ENCODE measurements around the gene CCDC167.

CCDC167 gene

DNA sequence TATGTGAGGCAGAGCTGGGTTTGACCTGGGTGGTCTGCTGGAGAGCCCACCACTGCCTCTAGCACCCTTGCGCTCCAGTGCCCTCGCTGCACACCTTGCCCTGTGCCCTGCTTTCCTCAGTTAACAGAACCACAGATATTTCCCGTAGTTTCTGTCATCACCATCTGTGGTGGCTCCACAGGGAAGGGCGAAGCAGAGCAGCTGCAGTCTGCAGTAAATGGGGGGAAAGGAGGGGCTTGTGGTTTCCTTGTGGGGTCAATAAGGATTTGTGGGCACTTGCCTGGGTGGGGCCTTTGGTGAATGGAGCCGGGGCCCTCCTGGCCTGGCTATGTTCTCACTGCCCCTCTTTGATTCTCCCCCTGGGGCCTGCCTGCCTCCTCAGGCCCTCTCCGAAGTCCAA lies 21.2 kb upstream of the CCDC167 start:
- TF ChIP-seq, protein P1, sequence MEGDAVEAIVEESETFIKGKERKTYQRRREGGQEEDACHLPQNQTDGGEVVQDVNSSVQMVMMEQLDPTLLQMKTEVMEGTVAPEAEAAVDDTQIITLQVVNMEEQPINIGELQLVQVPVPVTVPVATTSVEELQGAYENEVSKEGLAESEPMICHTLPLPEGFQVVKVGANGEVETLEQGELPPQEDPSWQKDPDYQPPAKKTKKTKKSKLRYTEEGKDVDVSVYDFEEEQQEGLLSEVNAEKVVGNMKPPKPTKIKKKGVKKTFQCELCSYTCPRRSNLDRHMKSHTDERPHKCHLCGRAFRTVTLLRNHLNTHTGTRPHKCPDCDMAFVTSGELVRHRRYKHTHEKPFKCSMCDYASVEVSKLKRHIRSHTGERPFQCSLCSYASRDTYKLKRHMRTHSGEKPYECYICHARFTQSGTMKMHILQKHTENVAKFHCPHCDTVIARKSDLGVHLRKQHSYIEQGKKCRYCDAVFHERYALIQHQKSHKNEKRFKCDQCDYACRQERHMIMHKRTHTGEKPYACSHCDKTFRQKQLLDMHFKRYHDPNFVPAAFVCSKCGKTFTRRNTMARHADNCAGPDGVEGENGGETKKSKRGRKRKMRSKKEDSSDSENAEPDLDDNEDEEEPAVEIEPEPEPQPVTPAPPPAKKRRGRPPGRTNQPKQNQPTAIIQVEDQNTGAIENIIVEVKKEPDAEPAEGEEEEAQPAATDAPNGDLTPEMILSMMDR (IDR thresholded peaks at IDR 0.05; ENCODE audit: low read depth, low read length) = no peak
- Histone ChIP-seq H3K4me3 (ENCODE audit: low read depth, low read length) (no peak overlapping the region), H3K4me1 (peaks cover 9% of the 10 kb centered on the region), H3K9me3 (no peaks in the 10 kb centered on the region), H3K27me3 (no peaks in the 10 kb centered on the region), H3K36me3 (no peaks in the 10 kb centered on the region)
- no peak for DNase-seq

DNA sequence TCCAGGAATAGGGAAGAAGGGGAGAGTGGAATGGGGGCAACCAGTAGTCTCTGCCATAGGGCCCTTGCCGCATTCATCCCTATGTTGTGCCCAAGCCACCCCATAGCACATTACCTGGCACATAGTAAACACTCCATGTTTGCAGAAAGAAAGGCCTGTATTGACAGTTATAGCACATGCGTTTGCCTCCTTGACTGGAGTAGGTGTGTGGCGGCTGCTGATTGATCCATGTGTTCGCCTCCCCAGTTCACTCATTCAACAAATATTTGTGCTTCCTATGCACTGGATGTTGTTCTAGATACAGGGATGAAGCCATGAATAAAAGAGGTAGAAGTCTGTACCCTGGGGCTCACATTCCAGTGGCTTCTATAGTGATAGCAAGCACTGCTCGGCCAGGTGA lies 19.8 kb upstream of the CCDC167 start:
- no peaks in the 10 kb centered on the region for H3K36me3 ChIP-seq
- H3K27me3 ChIP-seq = no peaks in the 10 kb centered on the region
- peaks cover 21% of the 10 kb centered on the region for H3K4me1 ChIP-seq

DNA sequence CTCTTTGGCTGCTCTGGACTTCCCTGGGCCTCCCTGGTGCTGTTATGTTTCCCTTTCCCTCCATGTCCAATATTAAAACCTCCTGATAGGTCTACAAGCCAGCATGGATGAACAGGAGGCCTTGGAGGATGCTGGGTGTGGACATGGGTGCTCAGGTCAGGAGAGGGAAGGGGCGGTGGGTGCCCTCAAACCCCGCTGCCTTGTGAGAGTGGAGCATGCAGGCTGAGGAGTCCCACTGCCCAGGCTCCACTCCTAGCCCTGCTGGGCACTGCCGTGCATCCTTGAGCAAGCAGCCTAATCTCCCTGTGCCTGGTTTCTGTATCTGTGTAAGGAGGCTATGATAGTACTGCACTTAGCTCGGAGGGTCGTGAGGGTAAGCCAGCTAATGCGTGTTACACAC lies 18.4 kb upstream of the CCDC167 start:
- Histone ChIP-seq H3K27me3 (no peaks in the 10 kb centered on the region), H3K9me3 (no peaks in the 10 kb centered on the region), H3K4me3 (ENCODE audit: low read depth, low read length) (no peak overlapping the region), H3K4me1 (peaks cover 23% of the 10 kb centered on the region), H3K36me3 (no peaks in the 10 kb centered on the region)
- no peak for DNase-seq
- TF ChIP-seq, protein P1 (IDR thresholded peaks at IDR 0.05; ENCODE audit: low read depth, low read length) = no peak

More for the DNA sequence above, 19.8 kb upstream of the CCDC167 start:
- no peak overlapping the region for H3K4me3 ChIP-seq (ENCODE audit: low read depth, low read length)
- no peak for DNase-seq
- no peaks in the 10 kb centered on the region for H3K9me3 ChIP-seq
- TF ChIP-seq, protein P1 (IDR thresholded peaks at IDR 0.05; ENCODE audit: low read depth, low read length) = no peak

DNA sequence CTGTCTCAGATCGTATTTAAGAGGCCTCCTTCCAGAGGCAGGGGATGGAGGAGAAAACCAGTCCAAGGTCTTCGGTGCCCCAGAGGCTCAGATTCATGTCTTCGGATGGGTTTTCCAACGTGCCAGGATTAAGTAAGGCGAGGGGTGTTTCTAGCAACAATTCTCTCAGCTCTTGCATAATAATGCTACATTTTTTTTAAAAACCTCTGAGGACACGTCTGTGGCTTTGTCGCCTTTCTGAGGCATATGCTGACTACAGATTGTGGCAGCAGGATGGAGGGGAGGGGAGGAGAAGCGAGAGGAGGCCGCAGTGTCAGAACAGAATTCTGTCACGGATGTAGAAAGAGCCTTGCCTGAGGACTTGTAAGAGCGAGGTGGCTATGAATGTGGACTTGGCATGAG lies 17.7 kb upstream of the CCDC167 start:
- DNase-seq = no peak
- Histone ChIP-seq H3K36me3 (no peaks in the 10 kb centered on the region), H3K4me1 (peaks cover 23% of the 10 kb centered on the region), H3K27me3 (no peaks in the 10 kb centered on the region), H3K9me3 (no peaks in the 10 kb centered on the region), H3K4me3 (ENCODE audit: low read depth, low read length) (no peak overlapping the region)
- TF ChIP-seq, protein P1 (IDR thresholded peaks at IDR 0.05; ENCODE audit: low read depth, low read length) = no peak

DNA sequence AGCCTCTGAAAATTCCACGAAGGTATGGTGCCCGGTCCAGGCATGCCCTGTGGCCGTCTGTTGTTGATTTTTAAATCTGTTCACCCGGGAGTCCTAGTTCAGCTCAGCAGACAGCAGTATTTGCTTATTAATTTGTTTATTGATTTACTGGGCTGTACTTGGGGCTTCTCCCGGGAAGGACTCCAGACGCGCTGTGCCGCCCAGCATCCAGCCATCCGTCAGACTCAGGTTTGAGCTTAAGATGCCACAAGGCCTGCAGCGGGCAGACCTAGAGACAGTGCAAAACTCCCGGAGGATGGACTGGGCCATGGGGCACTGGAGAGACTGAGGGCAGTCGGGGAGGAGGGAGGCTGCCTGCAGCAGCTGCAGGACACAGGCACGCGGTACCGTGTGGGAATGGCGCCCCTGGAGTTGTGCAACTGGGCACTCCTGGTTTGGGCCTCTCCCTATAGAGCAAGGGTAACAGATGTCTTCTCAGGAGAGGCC lies 17.3 kb upstream of the CCDC167 start:
- H3K27me3 ChIP-seq = no peaks in the 10 kb centered on the region
- H3K4me3 ChIP-seq (ENCODE audit: low read depth, low read length) = no peak overlapping the region
- DNase-seq = peak; percentile 40
- no peaks in the 10 kb centered on the region for H3K9me3 ChIP-seq
- TF ChIP-seq, protein P1 (IDR thresholded peaks at IDR 0.05; ENCODE audit: low read depth, low read length) = no peak
- peaks cover 23% of the 10 kb centered on the region for H3K4me1 ChIP-seq
- H3K36me3 ChIP-seq = no peaks in the 10 kb centered on the region

DNA sequence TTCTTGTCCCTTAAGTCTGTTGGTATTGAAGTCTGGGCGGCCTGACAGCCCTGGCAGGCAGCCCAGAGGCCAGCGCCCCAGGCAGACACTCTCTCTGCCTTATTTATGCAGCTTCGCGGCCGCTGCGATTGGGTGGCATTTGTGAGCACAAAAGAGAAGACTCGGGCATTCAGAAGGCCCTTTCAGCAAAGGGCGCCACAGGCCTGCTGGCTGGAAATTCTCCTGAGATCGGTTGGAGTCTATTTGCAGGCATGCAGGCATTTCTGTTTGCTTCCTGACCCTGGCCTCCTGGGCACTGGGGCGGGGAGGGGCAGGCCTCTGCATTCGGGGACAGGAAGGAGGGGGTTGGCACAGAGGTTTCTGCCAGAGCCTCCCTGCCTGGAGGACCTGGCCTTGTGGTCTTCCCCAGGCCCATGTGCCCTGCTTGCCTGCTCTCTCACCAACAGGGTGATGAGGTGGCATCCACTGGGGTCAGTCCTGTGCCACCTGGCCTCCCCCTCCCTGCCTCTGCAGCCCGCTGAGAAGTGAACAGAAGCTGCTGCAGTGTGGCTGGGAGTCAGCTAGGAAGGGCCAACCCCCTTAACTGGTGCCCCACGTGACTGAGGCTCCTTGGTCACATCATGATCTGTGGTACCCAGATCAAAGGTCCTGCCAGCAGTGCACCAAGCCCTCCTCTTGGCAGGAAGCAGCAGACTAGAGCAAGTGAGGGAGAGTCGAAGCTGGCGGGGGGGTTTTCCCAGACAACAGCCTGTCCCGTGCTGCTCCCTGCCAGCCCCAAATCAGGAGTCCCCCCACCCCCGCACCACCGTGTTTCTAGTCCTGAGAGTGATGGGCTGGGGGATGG lies 16.6 kb upstream of the CCDC167 start:
- DNase-seq = peak; percentile 86

More for the DNA sequence above, 16.6 kb upstream of the CCDC167 start:
- no peaks in the 10 kb centered on the region for H3K36me3 ChIP-seq
- TF ChIP-seq, protein P1 (IDR thresholded peaks at IDR 0.05; ENCODE audit: low read depth, low read length) = no peak
- no peaks in the 10 kb centered on the region for H3K27me3 ChIP-seq
- peaks cover 23% of the 10 kb centered on the region for H3K4me1 ChIP-seq
- H3K9me3 ChIP-seq = no peaks in the 10 kb centered on the region
- H3K4me3 ChIP-seq (ENCODE audit: low read depth, low read length) = peak overlapping the region; percentile 6
